Measurements from ENCODE around the gene YTHDF1. TPM values are rescaled to one million over a fixed set of nuclear protein-coding genes. Genes with fewer than 3 reads are reported as not detected.

YTHDF1 gene
- total RNA-seq, 1 donor from 2014 or later: 32.6 TPM

GRCh38 chr20:63233061-63233344, 17.1 kb upstream of the YTHDF1 start:
- DNase-seq (no peak), ATAC-seq (ENCODE audit: low read depth) (no peak)
- ChIA-PET CTCF (interaction anchor here (1.9 kb wide), 1 partner anchor 9 kb away, joined by 8 read pairs; no protein-coding TSS in a partner anchor), POLR2A (no interaction called here)
- no peaks in the 10 kb centered on the region for H3K36me3 Mint-ChIP-seq (ENCODE audit: low read depth)
- peaks cover 8% of the 10 kb centered on the region for H3K4me1 Mint-ChIP-seq
- H3K4me3 Mint-ChIP-seq: no peak overlapping the region
- H3K27ac Mint-ChIP-seq: no peak overlapping the region
- no peaks in the 10 kb centered on the region for H3K9me3 Mint-ChIP-seq
- TF ChIP-seq CTCF (IDR thresholded peaks at IDR 0.05): no peak
- intact Hi-C loops (cut with micrococcal nuclease): no loop called here
- H3K27me3 Mint-ChIP-seq: peaks cover 32% of the 10 kb centered on the region

DNA sequence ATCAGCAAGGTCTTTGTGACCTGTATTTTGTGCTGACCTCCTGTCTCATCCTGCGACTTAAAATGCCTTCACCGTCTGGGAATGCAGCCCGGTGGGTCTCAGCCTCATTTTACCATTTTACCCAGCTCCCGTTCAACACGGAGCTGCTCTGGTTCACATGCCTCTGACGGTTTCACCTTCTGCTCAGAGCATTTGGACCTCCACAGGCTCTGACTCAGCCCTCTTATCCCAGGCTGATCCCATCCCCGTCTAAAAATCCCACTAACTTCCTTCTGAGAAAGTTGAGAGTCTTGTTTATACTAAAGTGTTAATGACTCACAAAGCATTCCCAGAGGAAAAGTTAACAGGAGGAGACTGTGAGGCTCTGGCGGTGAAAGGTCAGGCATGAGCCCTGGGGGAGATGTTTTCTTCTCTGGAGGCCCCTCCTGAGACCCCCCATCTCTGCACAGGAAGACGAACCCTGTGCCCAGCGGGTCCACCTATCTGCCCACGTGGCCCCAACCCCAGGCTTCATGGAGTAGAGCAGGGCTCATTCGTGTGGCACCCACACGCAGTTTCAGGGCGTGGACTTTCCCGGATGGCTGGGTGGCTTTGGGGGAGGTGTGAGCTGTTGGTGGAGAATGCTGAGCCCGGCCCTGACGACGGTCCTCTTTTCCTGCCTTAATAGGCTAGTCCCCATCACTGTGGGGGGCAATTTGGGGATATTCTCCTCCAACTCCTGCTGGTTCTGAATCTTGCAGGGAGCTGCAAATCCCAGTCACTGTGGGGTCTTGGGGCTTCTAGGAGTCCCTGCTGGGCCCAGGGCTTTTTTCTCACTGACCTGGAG, 16.5 kb upstream of the YTHDF1 start:
- TF ChIP-seq CTCF (IDR thresholded peaks at IDR 0.05): no peak
- ATAC-seq (ENCODE audit: low read depth): no peak
- Mint-ChIP-seq H3K27me3 (peaks cover 33% of the 10 kb centered on the region), H3K4me1 (peaks cover 8% of the 10 kb centered on the region), H3K9me3 (no peaks in the 10 kb centered on the region), H3K27ac (no peak overlapping the region), H3K36me3 (ENCODE audit: low read depth) (no peaks in the 10 kb centered on the region), H3K4me3 (no peak overlapping the region)
- intact Hi-C loops (cut with micrococcal nuclease): no loop called here
- DNase-seq: no peak
- POLR2A ChIA-PET: no interaction called here
- CTCF ChIA-PET: interaction anchor here (1.9 kb wide), 1 partner anchor 9 kb away, joined by 8 read pairs; no protein-coding TSS in a partner anchor

GRCh38 chr20:63230800-63231268, 14.9 kb upstream of the YTHDF1 start:
- Mint-ChIP-seq H3K4me1 (peaks cover 8% of the 10 kb centered on the region), H3K27me3 (peaks cover 37% of the 10 kb centered on the region), H3K4me3 (no peak overlapping the region), H3K36me3 (ENCODE audit: low read depth) (no peaks in the 10 kb centered on the region), H3K9me3 (no peaks in the 10 kb centered on the region), H3K27ac (no peak overlapping the region)
- ChIA-PET CTCF (no interaction called here), POLR2A (no interaction called here)
- TF ChIP-seq CTCF (IDR thresholded peaks at IDR 0.05): no peak
- ATAC-seq (ENCODE audit: low read depth): no peak
- DNase-seq: no peak
- intact Hi-C loops (cut with micrococcal nuclease): no loop called here

- Mint-ChIP-seq H3K27ac (no peak overlapping the region), H3K4me3 (no peak overlapping the region), H3K27me3 (peaks cover 37% of the 10 kb centered on the region), H3K36me3 (ENCODE audit: low read depth) (no peaks in the 10 kb centered on the region), H3K4me1 (peaks cover 3% of the 10 kb centered on the region), H3K9me3 (no peaks in the 10 kb centered on the region)
- DNase-seq: no peak
- intact Hi-C loops (cut with micrococcal nuclease): no loop called here
- POLR2A ChIA-PET: no interaction called here
- CTCF ChIA-PET: interaction anchor here (0.6 kb wide), 1 partner anchor 405 kb away, joined by 3 read pairs; no protein-coding TSS in a partner anchor
- no peak for TF ChIP-seq CTCF (IDR thresholded peaks at IDR 0.05)
- ATAC-seq (ENCODE audit: low read depth): no peak
Observed at GRCh38 chr20:63228806-63229205, 12.9 kb upstream of the YTHDF1 start.

- ChIA-PET CTCF (no interaction called here), POLR2A (no interaction called here)
- no peak for DNase-seq
- Mint-ChIP-seq H3K9me3 (no peaks in the 10 kb centered on the region), H3K4me1 (peaks cover 3% of the 10 kb centered on the region), H3K36me3 (ENCODE audit: low read depth) (no peaks in the 10 kb centered on the region), H3K27ac (no peak overlapping the region), H3K4me3 (no peak overlapping the region), H3K27me3 (peaks cover 36% of the 10 kb centered on the region)
- no peak for TF ChIP-seq CTCF (IDR thresholded peaks at IDR 0.05)
- intact Hi-C loops (cut with micrococcal nuclease): no loop called here
- ATAC-seq (ENCODE audit: low read depth): no peak
Observed at GRCh38 chr20:63227260-63227659, 11.3 kb upstream of the YTHDF1 start.

All from activated B cell treated with CpG ODN at 0.5 μM for 24 hours (primary cell).